ENCODE data around the gene PTOV1.

- TF ChIP-seq CTCF (IDR thresholded peaks at IDR 0.05; ENCODE audit: low read length) = no peak
- no peak for TF ChIP-seq EZH2 (IDR thresholded peaks at IDR 0.05; ENCODE audit: borderline replicate concordance, low read length)
These were observed 27.5 kb upstream of the PTOV1 start for GRCh38 chr19:49823472-49823871.

Data from OCI-LY1 (cell line).